Measurements from ENCODE around the gene TMEM121.
A peak's percentile ranks its signal among the peaks of the same experiment; 100 is the strongest.
"Not testable (repeated sequence)": the region's sequence is repeated elsewhere in the genome, so short reads cannot be mapped to it uniquely, and the experiment has no call there.

The TMEM121 gene

GRCh38 chr14:105529319-105529568 lies 2.9 kb downstream of the TMEM121 start:
- DNase-seq: no peak

- peak; percentile 40 for DNase-seq
These were observed 3.3 kb downstream of the TMEM121 start for GRCh38 chr14:105529569-105530284.

GRCh38 chr14:105530285-105531087 lies 4.1 kb downstream of the TMEM121 start:
- DNase-seq: no peak

GRCh38 chr14:105531088-105531893 lies 4.9 kb downstream of the TMEM121 start:
- no peak for DNase-seq

GRCh38 chr14:105531894-105532623 lies 5.7 kb downstream of the TMEM121 start:
- no peak for DNase-seq

GRCh38 chr14:105532735-105533141 lies 6.4 kb downstream of the TMEM121 start:
- peak; percentile 10 for DNase-seq

GRCh38 chr14:105533391-105533790 lies 7.0 kb downstream of the TMEM121 start:
- DNase-seq: no peak

GRCh38 chr14:105533811-105534498 lies 7.6 kb downstream of the TMEM121 start:
- DNase-seq: no peak

- DNase-seq: no peak
These were observed 8.2 kb downstream of the TMEM121 start for GRCh38 chr14:105534586-105534985.

GRCh38 chr14:105536051-105536450 lies 9.7 kb downstream of the TMEM121 start:
- no peak for DNase-seq

GRCh38 chr14:105536691-105537579 lies 10.6 kb downstream of the TMEM121 start:
- no peak for DNase-seq

- DNase-seq: peak; percentile 79
These were observed 11.4 kb downstream of the TMEM121 start for GRCh38 chr14:105537580-105538474.

- no peak for DNase-seq
These were observed 12.2 kb downstream of the TMEM121 start for GRCh38 chr14:105538481-105539049.

GRCh38 chr14:105540811-105541210 lies 14.4 kb downstream of the TMEM121 start:
- DNase-seq: no peak

GRCh38 chr14:105541218-105541875 lies 15.0 kb downstream of the TMEM121 start:
- DNase-seq: no peak

GRCh38 chr14:105545676-105546075 lies 19.3 kb downstream of the TMEM121 start:
- DNase-seq: not testable (repeated sequence)

- DNase-seq: not testable (repeated sequence)
These were observed 20.0 kb downstream of the TMEM121 start for GRCh38 chr14:105546410-105546809.

- DNase-seq: not testable (repeated sequence)
These were observed 20.7 kb downstream of the TMEM121 start for GRCh38 chr14:105547072-105547471.

- no peak for DNase-seq
These were observed 21.4 kb downstream of the TMEM121 start for GRCh38 chr14:105547741-105548169.
